Fibroblast of lung (primary cell): ENCODE data around the gene DCST2. TPM values are rescaled to one million over a fixed set of nuclear protein-coding genes. Genes with fewer than 3 reads are reported as not detected.

Source experiments
- DNase-seq, 2 donors: peaks; one replicate each; pipeline versions ENCODE4 v3.0.0 to v3.0.0-alpha.2; 2010; ENCODE audit warnings: low read depth in 2 of 2
- H2AFZ ChIP-seq: 2 replicates; pipeline ENCODE4 v1.5.1; 2012; ENCODE audit warnings: low read length, control low read depth, inconsistent platforms
- H3K27ac ChIP-seq: 2 replicates; pipeline ENCODE4 v1.5.1; 2011; ENCODE audit warnings: low read length, control low read depth; ENCODE audit not compliant: insufficient read depth
- H3K27me3 ChIP-seq: 2 replicates; pipeline ENCODE4 v1.5.1; 2011; ENCODE audit warnings: mild to moderate bottlenecking, low read length; ENCODE audit not compliant: control insufficient read depth, insufficient read depth
- H3K36me3 ChIP-seq: 2 replicates; pipeline ENCODE4 v1.5.1; 2011; ENCODE audit warnings: low read length; ENCODE audit not compliant: control insufficient read depth, insufficient read depth
- H3K4me1 ChIP-seq: 2 replicates; pipeline ENCODE4 v1.5.1; 2011; ENCODE audit warnings: low read length; ENCODE audit not compliant: control insufficient read depth, insufficient read depth; ENCODE audit errors: extremely low read depth
- H3K4me2 ChIP-seq: 2 replicates; pipeline ENCODE4 v1.5.1; 2011; ENCODE audit warnings: low read length, control low read depth; ENCODE audit not compliant: insufficient read depth; ENCODE audit errors: extremely low read depth
- H3K4me3 ChIP-seq, 4 experiments: fragments of 200-600 bp in 1 of 4; sonication (generic) in 1 of 4; replicated peaks in 1 of 4; 2 replicates each; pipeline ENCODE4 v1.5.1; 2011 to 2016; ENCODE audit warnings: low read length in 4 of 4, low read depth in 3 of 4, mild to moderate bottlenecking in 3 of 4, control low read depth in 2 of 4, inconsistent platforms in 1 of 4, mixed read lengths in 1 of 4; ENCODE audit not compliant: insufficient read depth in 1 of 4; ENCODE audit errors: control extremely low read depth in 1 of 4
- H3K79me2 ChIP-seq: 2 replicates; pipeline ENCODE4 v1.5.1; 2012; ENCODE audit warnings: mild to moderate bottlenecking, low read length, inconsistent platforms; ENCODE audit not compliant: control insufficient read depth, insufficient read depth
- H3K9ac ChIP-seq: 2 replicates; pipeline ENCODE4 v1.5.1; 2011; ENCODE audit warnings: mild to moderate bottlenecking, low read length, control low read depth; ENCODE audit not compliant: insufficient read depth
- H3K9me3 ChIP-seq: 2 replicates; pipeline ENCODE4 v1.5.1; 2012; ENCODE audit warnings: low read depth, low read length; ENCODE audit not compliant: control insufficient read depth, insufficient read depth
- H4K20me1 ChIP-seq: 2 replicates; pipeline ENCODE4 v1.5.1; 2011; ENCODE audit warnings: low read length; ENCODE audit not compliant: control insufficient read depth, insufficient read depth; ENCODE audit errors: extremely low read depth
- EZH2 ChIP-seq: IDR thresholded peaks from 2 replicates; pipeline ENCODE4 v1.5.1; 2012; ENCODE audit warnings: low read length, control low read depth, mild to moderate bottlenecking; ENCODE audit errors: missing control alignments
- polyA plus RNA-seq, 2 donors: library from polyadenylated mRNA; depleted of rRNA in 1 of 2; stranded (reverse) in 1 of 2; unstranded in 1 of 2; fragments of >200 nt; gene quantifications; 2 replicates each; pipeline ENCODE4 v1.2.1, GENCODE V29; 2011 to 2012; ENCODE audit warnings: missing spikeins in 1 of 2
- total RNA-seq: library from RNA; depleted of rRNA; stranded (reverse); fragments of >200 nt; gene quantifications from 2 replicates; pipeline ENCODE4 v1.2.1, GENCODE V29; 2014
- TF ChIP-seq, protein P1 (sequence below), 2 donors: IDR thresholded peaks in 1 of 2; conservative IDR thresholded peaks in 1 of 2; 1 replicate in 1 of 2; 2 replicates in 1 of 2; pipeline ENCODE4 v1.5.1; 2011 to 2012; ENCODE audit warnings: low read length in 2 of 2, control low read depth in 1 of 2, inconsistent platforms in 1 of 2, low read depth in 1 of 2, mild to moderate bottlenecking in 1 of 2

The DCST2 gene
- total and polyA plus RNA-seq, 2 donors (not counting 1 experiment from before 2014, with no cell fraction given) = 0.06 to 0.17 TPM

DNA sequence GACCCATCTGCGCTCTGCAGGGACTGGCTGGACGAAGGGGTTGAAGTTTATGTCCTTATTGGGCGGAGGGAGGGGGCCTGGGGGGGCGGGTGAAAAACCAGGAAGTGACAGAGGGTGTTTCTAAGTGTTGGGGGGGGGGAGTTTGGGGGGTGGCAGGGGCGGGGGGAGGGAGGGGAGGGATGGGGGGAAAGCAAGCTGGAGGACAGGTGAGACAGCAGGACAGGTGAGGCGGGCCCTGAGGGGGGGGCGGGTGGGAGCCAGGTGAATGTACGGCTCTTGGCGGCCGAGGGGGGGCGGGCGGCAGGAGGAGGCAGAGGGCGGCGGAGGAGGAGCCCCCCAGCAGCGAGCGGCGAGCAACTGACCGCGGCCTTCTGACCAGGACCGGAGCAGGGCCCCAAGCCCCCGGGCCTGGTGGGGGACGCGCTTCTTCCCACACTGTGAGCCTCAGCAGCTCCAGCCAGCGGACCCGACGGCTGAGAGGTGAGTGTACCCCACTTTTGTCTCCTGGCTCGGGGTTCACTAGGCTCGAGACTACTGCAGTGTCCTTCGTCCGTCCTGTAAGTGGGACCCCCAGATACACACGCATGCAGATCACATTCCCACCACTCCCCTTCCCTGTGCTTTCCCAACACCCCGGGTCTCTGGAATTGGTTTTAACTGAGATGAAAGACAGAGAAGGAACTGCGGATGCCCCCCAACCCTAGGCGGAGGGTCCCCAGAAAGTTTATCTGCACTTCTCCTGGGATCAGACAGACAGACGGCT lies 30.9 kb downstream of the DCST2 start, which contains the start of gene ZBTB7B:
Gene ZBTB7B (plus strand): TSS at position 339 of the 763 bp plus-strand sequence. CDS start 11,859 bp downstream, outside the sequence.
- Histone ChIP-seq H4K20me1 (no peaks in the 10 kb centered on the region), H3K36me3 (no peaks in the 10 kb centered on the region), H2AFZ (peak within 1 kb of the TSS; percentile 98), H3K4me1 (peaks cover 26% of the 10 kb centered on the region), H3K9ac (peak within 1 kb of the TSS; percentile 71), H3K4me2 (peak within 1 kb of the TSS; percentile 92), H3K9me3 (no peaks in the 10 kb centered on the region), H3K27me3 (no peaks in the 10 kb centered on the region), H3K79me2 (peaks cover 16% of the 10 kb centered on the region), H3K4me3 (peak within 1 kb of the TSS; percentile 86 to 96 (median 91)), H3K27ac (peak within 1 kb of the TSS; percentile 84)
- peak; percentile 25 to 35 for DNase-seq
- no peak for TF ChIP-seq EZH2
- TF ChIP-seq, protein P1, sequence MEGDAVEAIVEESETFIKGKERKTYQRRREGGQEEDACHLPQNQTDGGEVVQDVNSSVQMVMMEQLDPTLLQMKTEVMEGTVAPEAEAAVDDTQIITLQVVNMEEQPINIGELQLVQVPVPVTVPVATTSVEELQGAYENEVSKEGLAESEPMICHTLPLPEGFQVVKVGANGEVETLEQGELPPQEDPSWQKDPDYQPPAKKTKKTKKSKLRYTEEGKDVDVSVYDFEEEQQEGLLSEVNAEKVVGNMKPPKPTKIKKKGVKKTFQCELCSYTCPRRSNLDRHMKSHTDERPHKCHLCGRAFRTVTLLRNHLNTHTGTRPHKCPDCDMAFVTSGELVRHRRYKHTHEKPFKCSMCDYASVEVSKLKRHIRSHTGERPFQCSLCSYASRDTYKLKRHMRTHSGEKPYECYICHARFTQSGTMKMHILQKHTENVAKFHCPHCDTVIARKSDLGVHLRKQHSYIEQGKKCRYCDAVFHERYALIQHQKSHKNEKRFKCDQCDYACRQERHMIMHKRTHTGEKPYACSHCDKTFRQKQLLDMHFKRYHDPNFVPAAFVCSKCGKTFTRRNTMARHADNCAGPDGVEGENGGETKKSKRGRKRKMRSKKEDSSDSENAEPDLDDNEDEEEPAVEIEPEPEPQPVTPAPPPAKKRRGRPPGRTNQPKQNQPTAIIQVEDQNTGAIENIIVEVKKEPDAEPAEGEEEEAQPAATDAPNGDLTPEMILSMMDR (conservative IDR thresholded peaks at IDR 0.05 in 1 of 2, IDR thresholded peaks at IDR 0.05 in 1 of 2; ENCODE audit: low read depth in 1 of 2, low read length in 2 of 2) = no peak

DNA sequence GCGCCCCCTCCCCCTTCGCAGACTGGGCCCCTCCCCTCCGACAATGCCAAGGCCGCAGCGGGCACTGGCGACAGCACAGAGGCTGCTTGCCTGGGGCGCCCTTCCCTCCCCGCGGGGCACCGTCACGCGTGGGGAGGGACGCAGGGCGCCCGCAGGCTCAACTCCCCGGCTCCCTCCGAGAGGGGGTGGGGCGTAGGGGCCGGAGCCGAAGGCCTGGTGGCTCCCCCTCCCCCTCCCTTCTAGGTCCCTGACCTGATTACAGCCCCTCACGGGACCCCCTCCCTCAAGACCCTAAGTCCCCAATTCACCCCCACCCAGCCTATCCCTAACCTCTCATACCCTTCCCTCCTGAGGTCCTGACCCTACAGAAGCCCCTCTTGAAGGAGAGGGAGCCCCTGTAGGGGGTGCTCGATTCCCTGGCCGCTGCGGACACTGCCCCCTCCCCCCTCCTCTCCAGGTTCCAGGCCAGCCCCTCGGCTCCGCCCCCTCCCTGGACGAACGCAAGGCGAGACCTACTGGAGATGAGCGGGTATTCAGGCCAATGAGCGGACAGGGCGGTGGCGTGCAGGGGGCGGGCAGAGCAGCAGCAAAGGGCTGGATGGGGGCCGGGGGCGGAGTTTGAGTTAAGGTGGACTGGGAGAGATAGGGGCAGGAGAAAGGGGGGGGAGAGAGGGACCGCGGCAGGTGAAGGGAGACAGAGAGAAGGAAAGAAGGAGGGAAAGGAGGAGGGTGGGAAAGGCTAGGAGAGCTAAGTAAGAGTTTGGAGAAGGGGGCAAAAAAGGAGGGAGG lies 31.7 kb downstream of the DCST2 start:
- H3K36me3 ChIP-seq = no peaks in the 10 kb centered on the region
- peak; percentile 99 for DNase-seq
- no peaks in the 10 kb centered on the region for H3K27me3 ChIP-seq
- H3K79me2 ChIP-seq = peaks cover 13% of the 10 kb centered on the region
- H3K27ac ChIP-seq = peak overlapping the region; percentile 80
- peak overlapping the region; percentile 57 to 86 (median 72) for H3K4me3 ChIP-seq
- peak overlapping the region; percentile 71 for H3K9ac ChIP-seq
- peak overlapping the region; percentile 98 for H2AFZ ChIP-seq
- peak overlapping the region; percentile 92 for H3K4me2 ChIP-seq
- H3K4me1 ChIP-seq = peaks cover 26% of the 10 kb centered on the region
- TF ChIP-seq, protein P1 (conservative IDR thresholded peaks at IDR 0.05 in 1 of 2, IDR thresholded peaks at IDR 0.05 in 1 of 2; ENCODE audit: low read depth in 1 of 2, low read length in 2 of 2) = peak; percentile 60
- TF ChIP-seq EZH2 = no peak
- H3K9me3 ChIP-seq = no peaks in the 10 kb centered on the region
- H4K20me1 ChIP-seq = no peaks in the 10 kb centered on the region

- peak overlapping the region; percentile 57 to 86 (median 72) for H3K4me3 ChIP-seq
- no peaks in the 10 kb centered on the region for H3K27me3 ChIP-seq
- H3K79me2 ChIP-seq = peaks cover 13% of the 10 kb centered on the region
- H3K4me1 ChIP-seq = peaks cover 26% of the 10 kb centered on the region
- peak overlapping the region; percentile 91 for H3K4me2 ChIP-seq
- peak overlapping the region; percentile 71 for H3K9ac ChIP-seq
- no peaks in the 10 kb centered on the region for H4K20me1 ChIP-seq
- TF ChIP-seq, protein P1 (conservative IDR thresholded peaks at IDR 0.05 in 1 of 2, IDR thresholded peaks at IDR 0.05 in 1 of 2; ENCODE audit: low read depth in 1 of 2, low read length in 2 of 2) = no peak
- TF ChIP-seq EZH2 = no peak
- no peaks in the 10 kb centered on the region for H3K36me3 ChIP-seq
- no peak for DNase-seq
- peak overlapping the region; percentile 26 for H2AFZ ChIP-seq
- H3K27ac ChIP-seq = peak overlapping the region; percentile 80
- H3K9me3 ChIP-seq = no peaks in the 10 kb centered on the region
These were observed 32.2 kb downstream of the DCST2 start for GRCh38 chr1:155001425-155001674.
